Stimulated activated CD4-positive, alpha-beta T cell treated with anti-CD3 and anti-CD28 coated beads, TNF-alpha, amount 100 ng/mL, for 24 hours (primary cell): ENCODE results near the gene IGFBP5.

Experiments used
- DNase-seq, 3 experiments: peaks; one replicate each; pipeline ENCODE4 v3.0.0-alpha.2; 2020; ENCODE audit warnings: low read depth in 3 of 3

Gene IGFBP5, protein sequence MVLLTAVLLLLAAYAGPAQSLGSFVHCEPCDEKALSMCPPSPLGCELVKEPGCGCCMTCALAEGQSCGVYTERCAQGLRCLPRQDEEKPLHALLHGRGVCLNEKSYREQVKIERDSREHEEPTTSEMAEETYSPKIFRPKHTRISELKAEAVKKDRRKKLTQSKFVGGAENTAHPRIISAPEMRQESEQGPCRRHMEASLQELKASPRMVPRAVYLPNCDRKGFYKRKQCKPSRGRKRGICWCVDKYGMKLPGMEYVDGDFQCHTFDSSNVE

DNA sequence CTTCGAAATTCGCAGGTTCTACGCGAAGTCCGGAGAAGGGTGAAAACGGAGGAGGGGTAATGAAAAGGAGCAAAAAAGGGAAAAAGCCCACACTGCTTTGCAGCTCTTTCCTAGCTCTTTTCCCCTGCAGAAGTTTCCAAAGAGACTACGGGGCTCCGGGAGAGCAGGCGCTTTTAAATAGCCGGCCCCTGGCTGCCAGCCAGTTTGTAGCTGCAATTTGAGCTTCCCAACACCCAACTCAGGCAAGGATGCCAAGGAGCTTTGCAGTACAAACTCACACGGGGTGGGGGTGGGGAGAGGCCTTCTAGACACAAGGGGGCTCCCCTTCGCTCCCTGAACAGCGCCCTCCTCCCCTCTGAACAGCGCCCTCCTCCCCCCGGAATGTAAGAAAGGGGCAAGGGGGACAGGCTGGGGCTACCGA is at the start of gene IGFBP5:
IGFBP5 (minus strand) TSS at position 149 of the 421 bp plus-strand sequence. CDS start 774 bp downstream, outside the sequence.
- no peak for DNase-seq

DNA sequence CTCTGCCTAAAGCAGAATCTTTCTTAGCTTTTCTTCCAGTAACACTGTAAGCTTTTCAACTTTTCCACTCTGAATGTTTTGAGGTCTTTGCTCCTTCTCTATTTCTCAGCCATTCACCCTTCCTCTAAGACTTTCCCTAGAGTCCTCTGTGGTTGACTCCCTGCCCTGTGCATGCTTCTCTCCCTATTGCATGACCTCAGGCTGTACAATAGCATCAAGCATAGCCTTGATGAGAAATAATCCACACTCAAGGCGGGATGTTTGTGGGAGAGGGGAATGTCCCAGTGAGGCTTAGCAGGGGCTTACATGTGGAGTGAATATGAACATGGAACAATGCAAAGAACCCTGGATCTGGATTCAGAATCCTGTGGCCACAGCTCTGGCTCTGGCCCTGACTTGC is 48.4 kb upstream of the IGFBP5 start:
- no peak for DNase-seq

DNA sequence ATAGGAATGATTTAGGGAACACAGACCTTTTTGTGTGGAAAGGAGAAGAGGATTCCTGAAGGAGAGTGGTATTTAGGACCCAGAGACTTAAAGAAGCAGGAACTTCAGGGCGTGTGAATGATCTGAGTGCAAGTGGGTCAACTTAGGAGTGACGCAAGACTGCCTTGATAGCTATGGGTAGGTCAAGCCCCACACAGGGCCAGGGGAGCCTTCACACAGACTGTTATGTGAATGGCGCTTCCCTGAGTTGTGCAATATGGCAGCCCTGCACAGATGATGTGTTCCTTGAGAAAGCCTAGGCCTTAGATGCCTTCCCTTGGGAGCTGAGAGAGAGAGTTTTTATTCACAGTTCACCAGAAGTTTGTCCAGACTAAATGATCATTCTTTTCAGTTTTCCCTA is 47.1 kb upstream of the IGFBP5 start:
- DNase-seq = no peak

DNA sequence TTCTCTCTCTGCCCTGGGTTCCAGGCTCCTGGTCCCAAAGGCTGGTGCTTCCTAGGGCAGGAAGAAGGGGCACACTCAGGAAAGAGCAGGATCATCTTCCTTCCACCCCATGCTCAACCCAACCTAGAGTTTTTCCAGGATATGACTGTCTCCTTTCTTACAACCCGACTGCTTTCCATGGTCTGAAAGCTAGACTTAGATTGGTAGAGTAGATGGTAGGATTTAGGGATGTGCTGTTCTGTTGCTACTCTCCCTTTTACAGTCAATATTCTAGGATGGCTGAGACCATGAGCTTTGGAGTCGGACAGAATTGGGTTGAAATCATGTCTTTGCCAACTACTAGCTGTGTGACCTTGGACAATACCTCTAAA is 45.9 kb upstream of the IGFBP5 start:
- no peak for DNase-seq

DNA sequence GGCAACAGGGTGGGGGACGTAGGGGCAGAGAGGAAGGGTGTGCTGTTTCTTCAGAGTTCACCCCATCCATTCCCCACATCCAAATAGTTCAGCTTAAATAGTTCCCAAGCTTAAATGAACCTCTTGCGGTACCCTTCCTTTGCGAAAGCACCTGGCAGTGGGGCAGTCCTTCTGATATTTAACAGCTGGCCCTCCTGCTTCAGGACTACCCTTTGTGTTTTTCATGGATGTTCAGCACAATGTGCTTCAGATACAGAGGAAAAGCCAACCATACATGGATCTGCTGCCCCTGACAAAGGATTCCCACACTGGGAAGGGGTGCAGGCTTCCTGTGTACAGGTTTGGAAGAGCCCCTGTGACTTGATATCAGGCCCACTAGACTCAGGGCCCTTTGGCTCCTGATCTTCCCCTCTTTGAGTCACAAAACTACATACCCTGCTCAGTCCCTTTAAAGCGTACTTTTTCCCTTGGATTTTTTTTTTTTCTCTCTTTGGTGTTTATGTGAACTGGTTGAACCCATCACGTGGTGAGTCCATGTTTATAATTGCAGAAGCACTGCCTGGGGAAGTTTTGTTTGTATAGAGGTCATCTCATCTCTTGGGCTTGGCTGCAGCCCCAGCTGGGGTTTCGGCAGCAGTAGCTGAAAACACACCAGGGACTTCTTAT is 45.3 kb upstream of the IGFBP5 start:
- DNase-seq = no peak

DNA sequence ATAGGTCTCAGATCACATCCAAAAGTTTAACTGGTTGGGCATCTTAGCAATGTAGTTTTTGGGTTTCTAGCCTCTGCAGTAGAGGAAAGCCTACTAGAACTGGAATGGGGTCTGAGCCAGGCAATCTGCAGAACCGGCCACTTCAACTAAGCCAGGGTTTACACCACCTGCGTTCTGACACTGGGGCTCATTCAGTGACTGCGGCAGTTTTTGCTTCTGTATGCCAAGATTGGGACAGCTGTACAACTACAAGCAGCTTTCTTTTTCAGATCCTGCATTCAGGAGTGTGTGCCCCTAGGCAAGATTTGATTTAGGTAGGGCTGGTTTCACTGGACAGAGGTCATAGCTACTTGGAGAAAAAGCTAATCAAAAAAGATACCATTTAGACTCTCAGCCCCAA is 43.7 kb upstream of the IGFBP5 start:
- DNase-seq = no peak

DNA sequence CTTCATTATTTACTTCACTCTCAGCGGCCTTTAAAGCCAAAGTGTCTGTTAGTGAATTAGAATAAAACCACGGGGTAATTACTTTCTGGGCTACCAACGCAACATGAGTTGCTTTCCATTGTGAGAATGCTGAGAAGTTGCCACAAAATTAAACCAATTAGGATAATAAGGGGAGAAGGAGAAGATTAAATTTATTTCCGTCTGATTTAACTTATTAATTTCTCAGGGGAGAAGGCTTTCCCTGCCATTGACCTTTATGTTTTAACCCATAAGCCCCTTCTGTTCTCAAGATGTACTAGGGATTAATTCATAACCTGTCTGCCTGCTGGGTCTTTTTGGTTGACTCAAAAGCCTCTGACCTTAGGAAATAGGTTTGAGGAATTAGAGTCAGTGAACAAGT is 42.3 kb upstream of the IGFBP5 start:
- no peak for DNase-seq

DNA sequence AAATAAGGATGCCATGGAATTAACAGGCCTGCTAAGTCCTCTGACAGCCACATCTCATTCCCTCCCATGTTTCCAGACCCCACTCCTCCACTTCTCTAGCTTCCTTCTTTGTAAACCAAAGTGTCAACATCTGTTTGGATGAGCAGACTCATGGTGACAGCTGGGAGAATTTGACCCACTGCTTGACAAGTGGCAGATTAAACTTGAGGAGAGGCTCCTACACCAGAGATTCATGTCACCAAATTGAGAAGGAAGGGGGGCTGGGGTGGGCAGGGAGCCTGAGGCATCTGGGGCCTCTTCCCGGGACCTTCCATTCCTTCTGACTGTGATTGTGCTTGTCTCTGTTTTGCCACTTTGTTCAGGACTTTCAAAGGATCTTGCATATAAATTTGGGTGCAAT is 41.0 kb upstream of the IGFBP5 start:
- DNase-seq = no peak

DNA sequence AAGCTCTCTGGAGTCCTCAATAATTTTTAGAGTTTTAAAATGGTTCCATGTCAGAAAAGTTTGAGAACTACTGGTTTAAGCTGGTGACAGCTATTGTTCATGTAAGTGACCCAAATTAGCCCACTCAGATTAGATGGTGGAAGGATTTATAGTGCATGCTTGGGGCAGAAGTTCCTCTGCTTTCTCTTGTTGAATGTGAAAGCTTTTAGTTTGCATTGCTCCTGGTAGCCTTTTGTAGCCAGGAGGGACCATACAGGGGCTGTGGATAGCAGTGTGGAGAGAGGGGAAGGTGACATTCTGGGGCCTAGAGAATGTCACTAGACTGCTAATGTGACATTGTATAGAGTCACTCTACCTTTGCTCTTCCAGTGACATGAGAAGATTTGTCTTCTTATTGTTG is 40.3 kb upstream of the IGFBP5 start:
- DNase-seq = no peak

DNA sequence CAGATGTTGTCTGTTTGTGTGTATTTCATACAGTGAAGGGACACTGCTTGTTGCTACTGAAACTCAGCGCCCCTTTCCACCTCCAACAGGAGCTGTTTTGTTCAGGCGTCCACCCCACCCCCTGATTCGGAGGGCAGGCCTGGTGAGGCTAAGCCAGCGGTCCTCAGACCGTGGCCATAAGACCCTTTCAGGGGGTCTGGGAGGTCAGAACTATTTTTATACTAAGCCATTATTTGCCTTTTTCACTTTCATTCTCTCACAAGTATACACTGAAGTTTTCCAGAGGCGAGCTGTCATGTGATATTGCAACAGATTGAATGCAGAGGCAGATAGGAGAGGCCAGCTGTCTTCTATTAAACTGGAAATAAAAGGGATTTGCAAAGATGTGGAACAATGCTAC is 39.7 kb upstream of the IGFBP5 start:
- DNase-seq = no peak

DNA sequence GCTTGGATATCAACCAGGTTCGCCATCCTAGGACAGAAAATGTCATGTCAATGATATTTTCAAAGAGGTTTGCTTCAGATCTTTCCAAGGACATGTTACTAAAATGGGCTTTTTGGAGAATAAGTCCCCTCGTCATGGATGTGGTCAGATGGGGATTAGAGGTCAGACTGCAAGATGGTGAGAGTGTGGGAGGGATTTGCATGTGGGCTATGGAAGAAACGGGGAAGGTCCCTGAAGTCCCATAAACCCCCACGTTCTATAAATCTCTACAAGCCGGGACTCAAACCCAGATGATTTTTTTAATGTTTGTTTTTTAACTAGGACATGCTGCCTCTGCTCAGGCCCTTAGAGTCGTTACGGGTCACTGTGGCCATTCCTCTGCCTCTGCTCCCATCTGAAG is 37.7 kb upstream of the IGFBP5 start:
- DNase-seq = no peak

DNA sequence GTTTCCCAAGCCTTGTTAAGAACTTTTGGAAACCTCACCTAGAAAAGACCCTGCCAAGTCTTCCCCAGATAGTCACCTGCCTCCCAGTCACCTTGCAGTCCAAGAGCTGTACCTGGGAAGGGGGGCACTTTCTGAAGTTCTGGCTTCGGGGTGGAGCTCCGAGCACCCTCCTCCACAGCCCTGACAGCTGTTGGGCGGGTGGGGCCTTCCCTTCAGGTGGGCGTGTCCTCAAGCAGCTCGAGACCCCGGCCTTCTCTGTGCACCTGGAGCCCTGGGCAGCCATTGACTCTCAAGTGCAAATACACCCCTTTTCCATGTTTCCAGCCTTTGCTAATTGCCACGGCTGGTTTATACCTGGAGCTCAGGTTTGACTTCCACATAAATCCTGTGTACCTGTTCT is 37.0 kb upstream of the IGFBP5 start:
- DNase-seq = no peak

DNA sequence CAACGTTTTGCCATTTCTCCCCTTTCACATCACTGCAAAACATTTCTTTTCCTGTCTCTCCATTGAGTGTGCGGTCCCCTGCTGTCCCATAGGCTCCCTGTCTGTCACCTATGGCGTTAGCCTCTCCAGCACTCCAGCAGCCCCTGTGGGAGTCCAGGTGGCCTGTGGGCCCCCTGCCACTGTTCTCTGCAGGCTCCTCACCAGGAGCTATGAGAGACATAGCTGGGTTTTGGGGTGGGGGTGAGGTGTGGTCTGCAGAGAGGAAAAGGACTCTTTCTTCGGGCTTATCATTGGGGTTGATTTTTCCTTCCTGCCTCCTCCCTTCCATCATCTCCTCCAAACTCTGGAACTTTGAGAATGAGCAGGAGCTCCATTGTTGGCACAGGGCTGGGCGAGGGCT is 36.1 kb upstream of the IGFBP5 start:
- no peak for DNase-seq

DNA sequence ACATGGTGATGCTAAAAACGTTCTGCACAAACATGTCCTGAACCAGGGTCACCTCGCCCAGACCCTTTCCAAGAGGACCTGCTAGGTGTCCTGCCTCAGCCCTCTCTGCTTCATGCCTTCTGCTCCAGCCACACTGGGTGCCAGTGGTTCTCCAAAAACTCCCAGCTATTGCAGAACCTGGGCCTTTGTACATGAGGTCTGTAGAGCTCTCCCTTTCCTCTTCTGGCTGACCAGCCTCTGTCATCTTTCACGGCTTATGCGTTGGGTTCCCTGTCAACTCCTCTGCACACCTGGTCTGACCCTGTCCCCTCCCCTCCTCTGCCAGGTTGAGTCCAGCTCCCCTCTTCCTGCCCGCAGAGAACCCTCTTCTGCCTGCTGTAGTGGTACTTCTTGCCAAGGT is 35.5 kb upstream of the IGFBP5 start:
- no peak for DNase-seq

DNA sequence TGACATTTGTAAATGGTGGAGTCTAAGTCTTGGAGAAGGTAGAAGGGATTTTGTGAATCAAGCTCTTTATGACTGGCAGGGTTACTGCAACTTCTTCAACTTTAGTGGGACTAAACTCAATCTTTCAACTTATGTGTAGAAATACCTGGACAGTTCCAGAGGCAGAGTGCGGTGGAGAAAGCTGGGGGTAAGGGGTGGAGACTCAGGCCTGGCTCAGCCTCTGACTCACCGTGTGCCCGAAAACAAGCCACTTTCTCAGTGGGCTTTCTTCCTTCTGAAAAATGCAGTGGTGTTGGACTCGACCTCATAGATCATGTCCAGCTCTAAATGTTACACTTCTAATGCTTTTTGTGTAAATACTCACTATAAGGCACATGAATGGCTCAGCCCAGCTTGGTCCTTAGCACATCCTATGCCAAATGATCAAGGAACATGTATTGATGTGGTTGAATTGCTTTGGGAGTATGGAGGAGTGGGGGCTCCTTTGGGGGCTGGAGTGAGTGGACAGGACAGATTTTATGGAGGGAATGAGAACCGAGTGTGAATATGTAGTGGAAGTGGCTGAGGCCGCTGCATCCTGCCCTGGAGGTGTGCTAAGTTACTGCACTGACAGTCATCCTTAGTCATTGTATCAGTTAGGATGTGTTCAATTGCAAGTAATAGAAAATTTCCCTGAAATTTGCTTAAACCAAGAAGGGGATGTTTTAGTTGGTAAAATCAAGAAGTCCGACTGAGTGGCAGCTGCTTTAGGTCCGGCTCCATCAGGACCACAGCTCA is 32.2 kb upstream of the IGFBP5 start:
- DNase-seq = no peak

DNA sequence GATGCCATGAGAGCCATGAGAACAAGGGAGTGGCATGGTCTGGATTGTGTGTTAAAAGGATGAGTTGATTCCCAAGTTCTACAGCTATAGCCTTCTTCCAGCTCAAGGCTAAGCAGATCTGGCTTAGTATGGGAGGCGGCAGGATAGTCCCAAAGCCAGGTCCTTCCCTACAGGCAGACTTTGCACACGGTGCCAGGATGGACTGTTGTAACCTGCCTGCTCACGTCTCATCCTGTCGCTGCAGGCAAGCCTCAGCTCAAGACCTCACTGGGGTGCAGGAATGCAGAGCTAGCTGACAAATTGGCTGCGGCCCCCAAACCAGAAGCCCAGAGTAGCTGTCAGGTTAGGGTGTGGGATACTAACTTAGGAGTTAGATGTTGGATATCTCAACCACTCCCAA is 28.8 kb upstream of the IGFBP5 start:
- DNase-seq = no peak

DNA sequence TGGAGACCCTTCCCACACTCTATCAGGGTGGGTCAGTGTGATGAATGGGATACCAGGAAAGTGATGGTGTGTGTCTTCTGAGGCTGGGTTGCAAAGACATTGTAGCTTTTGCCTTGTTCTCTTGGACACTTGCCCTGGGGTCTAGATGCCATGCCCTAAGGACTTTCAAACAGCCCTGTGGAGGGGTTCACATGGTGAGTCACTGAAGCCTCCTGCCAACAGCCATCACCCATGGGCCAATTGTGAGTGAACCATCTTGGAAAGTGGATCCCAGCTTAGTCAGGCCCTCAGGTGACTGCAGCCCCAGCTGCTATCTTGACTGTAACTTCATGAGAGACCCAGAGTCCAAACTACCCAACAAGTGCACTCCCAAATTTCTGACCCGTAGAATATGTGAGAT is 25.8 kb upstream of the IGFBP5 start:
- no peak for DNase-seq

DNA sequence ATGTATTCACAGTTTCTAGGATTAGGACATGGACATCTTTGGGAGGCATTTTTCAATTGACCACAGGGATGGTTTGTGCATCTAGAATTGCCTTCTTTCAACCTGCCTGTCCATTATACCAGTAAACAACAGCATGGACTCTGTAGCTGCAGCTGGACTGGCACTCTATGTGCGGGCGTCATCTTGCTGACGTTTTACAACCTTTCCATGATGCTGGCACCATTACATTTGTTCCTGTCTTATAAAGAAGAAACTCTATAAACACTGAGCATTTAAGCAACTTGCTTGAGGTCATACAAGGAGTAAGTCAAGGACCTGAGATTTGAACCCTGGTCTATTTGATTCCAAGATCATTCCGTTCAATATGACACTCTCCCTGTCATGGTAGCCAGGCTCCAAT is 25.4 kb upstream of the IGFBP5 start:
- no peak for DNase-seq

DNA sequence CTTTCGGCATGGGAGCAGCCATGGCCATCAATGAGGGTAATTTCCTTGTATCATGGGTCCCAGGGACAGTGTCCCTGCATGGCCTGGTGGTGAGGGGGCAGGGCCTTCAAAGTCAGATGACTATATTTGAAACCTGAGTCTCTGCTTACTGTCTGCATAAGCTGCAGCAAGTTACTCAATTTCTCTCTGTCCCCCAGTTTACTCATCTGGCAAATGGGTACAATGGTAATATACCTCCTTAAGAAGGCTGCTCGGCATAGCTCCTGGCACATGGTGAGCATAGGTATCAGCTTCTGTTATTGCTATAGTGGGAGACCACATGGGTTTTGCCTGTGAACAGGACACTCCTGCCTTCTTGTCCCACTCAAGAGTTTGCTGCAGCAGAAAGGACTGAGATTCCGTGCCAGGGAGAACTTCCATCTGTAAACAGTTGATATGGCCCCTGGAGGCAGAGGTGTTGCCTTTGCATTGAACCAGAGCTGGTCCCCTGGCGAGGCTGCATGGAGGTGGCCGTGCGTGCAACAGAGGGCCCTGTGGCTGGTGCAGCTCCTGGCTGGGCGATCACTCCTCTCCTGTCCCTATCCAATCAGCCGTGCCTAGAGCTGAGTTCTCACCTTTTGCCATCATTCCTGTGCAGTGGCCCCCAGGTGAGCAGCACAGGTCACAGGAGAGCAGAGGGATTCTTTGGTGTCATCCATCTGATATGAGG is 22.7 kb upstream of the IGFBP5 start:
- no peak for DNase-seq

DNA sequence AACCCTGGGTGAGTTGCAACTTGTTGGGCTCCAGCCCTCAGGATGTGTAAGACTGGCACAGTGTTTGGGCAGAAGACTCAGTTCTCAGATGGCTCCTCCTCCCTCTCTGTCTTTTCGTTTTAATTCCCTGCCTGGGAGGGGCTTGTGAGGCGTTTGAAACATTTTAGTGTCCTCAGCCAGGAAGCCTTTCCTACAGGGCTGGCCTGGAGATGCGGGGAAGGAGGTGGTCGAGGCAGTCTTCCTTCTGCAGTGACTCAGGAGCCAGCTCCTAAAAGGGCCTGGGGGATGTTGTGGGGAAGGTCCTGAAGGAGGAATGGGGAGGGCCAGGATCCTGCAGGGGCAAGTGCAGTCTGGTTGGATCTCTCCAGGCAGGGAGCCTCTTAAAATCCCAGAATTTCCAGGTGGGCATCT is 22.1 kb upstream of the IGFBP5 start:
- no peak for DNase-seq

DNA sequence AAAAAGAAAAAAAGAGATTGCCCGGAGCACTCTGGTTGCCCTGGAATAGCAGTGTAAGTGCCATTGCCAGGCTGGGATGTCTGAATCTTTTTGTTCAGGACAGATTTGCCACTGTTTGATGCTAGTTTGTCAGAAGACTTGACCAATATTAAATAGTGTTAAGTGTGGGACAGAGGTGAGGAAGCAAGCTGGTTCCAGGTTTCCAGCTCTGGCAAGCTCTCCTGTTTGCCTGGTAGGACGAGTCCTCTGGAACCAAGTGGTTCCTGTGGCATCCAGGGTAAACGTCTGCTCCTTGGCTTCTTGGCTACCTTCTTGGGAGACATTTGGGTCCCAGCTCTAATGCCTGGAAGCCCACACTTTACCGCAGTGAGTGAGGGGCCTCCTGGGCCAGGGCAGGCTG is 20.8 kb upstream of the IGFBP5 start:
- no peak for DNase-seq

DNA sequence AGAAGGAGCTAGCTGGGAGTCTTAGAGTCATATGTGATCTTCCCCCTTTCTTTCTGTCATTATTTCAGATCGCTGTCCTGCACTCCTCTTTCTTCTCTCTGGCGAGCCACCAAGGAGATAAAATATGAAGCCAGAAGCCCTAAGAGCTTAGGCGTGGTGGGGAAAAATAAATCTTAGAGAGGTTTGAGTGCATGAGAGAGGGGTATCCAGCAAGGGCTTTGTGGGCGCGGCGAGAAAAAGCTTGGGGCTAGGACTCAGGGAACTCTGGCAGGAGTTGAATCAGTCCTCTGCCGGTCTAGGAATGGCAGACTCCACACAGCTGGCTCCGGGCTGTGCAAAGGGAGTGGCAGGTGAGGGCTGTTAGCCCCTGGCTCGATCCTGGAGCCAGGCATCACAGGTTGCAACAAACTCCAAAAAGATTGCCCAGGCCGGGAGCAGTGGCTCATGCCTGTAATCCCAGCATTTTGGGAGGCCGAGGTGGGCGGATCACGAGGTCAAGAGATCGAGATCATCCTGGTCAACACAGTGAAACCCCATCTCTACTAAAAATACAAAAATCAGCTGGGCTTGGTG is 20.1 kb upstream of the IGFBP5 start:
- DNase-seq = no peak
